Measurements from ENCODE around the gene SORCS3.

- TF ChIP-seq CTCF (IDR thresholded peaks at IDR 0.05) (no peak), EZH2 (IDR thresholded peaks at IDR 0.05; ENCODE audit: borderline replicate concordance, insufficient read depth, low read depth, low read length, poor library complexity, severe bottlenecking) (no peak)
These were observed 294.6 kb downstream of the SORCS3 start for GRCh38 chr10:104935656-104936055.

Data from B cell (primary cell).